Measurements from ENCODE around the gene OR52A1. TPM values are rescaled to one million over a fixed set of nuclear protein-coding genes. Genes with fewer than 3 reads are reported as not detected.

Gene OR52A1
- total and polyA plus RNA-seq, 2 of the 4 experiments (the other 2 are of a cell fraction): not detected

GRCh38 chr11:5151713-5152153 lies 2.8 kb downstream of the OR52A1 start:
- no peaks in the 10 kb centered on the region for H4K20me1 ChIP-seq (ENCODE audit: insufficient read depth, low read length)
- H3K79me1 ChIP-seq (ENCODE audit: low read depth in 1 of 2, low read length in 2 of 2): no peaks in the 10 kb centered on the region
- H2BK5ac ChIP-seq (ENCODE audit: low read depth, low read length, poor library complexity, severe bottlenecking): no peak overlapping the region
- DNase-seq (no peak), ATAC-seq (ENCODE audit: low read depth) (no peak)
- H2BK15ac ChIP-seq (ENCODE audit: low read depth, low read length): no peak overlapping the region
- ChIA-PET POLR2A (ENCODE audit: unreplicated experiment) (no interaction called here), CTCF (no interaction called here)
- no peaks in the 10 kb centered on the region for H3K4me1 ChIP-seq (ENCODE audit: control insufficient read depth, insufficient read depth, low read length)
- no peak overlapping the region for H3K27ac ChIP-seq (ENCODE audit: insufficient read depth, low read length)
- H3K9me3 ChIP-seq (ENCODE audit: control insufficient read depth, insufficient read depth, low read length): no peaks in the 10 kb centered on the region
- no peak overlapping the region for H3K56ac ChIP-seq (ENCODE audit: extremely low read depth, insufficient read depth, low read length)
- intact Hi-C loops (cut with micrococcal nuclease): no loop called here
- H4K8ac ChIP-seq (ENCODE audit: low read depth in 2 of 2, low read length in 2 of 2): no peak overlapping the region
- H3K36me3 ChIP-seq (ENCODE audit: control insufficient read depth, insufficient read depth, low read length): no peaks in the 10 kb centered on the region
- BruUV-seq (replicated peaks): no TSS peak
- H3K18ac ChIP-seq (ENCODE audit: low read depth, low read length): no peak overlapping the region
- H3K4me3 ChIP-seq (ENCODE audit: insufficient read depth, low read depth, low read length): no peak overlapping the region
- no CpG with 5 or more reads among the region's 3 CpGs for WGBS, 2 experiments (ENCODE audit: extremely low coverage in 2 of 2, insufficient read length in 1 of 2)
- H3K4me2 ChIP-seq (ENCODE audit: low read depth, low read length): no peak overlapping the region
- H4K5ac ChIP-seq (ENCODE audit: low read depth, low read length): no peak overlapping the region
- H4K91ac ChIP-seq (ENCODE audit: insufficient read depth, low read depth, low read length): no peak overlapping the region
- no peak overlapping the region for H2AK9ac ChIP-seq (replicated peaks; ENCODE audit: low read depth, low read length, poor library complexity)
- H3K27me3 ChIP-seq (ENCODE audit: control insufficient read depth, insufficient read depth, low read length): no peaks in the 10 kb centered on the region; the same call in 1 of the 2 replicates
- no peaks in the 10 kb centered on the region for H3K9me1 ChIP-seq (ENCODE audit: insufficient read depth, low read length)
- no peak overlapping the region for H2BK120ac ChIP-seq (ENCODE audit: low read depth, low read length)
- dilution Hi-C loops (cut with HindIII; ENCODE audit: low sequenced_read_pairs, unreplicated experiment): no loop called here
- H3K23ac ChIP-seq (ENCODE audit: low read depth, low read length): no peak overlapping the region
- in situ Hi-C loops (cut with MboI; ENCODE audit: low sequenced_read_pairs): no loop called here
- no peak overlapping the region for H3K9ac ChIP-seq (ENCODE audit: low read depth, low read length)
- no peak overlapping the region for H3K14ac ChIP-seq (replicated peaks; ENCODE audit: low read depth, low read length)
- no peak overlapping the region for H2AK5ac ChIP-seq (ENCODE audit: low read depth, low read length)
- no peak overlapping the region for H3K4ac ChIP-seq (ENCODE audit: low read depth, low read length)
- H2BK20ac ChIP-seq (ENCODE audit: low read depth, low read length): no peak overlapping the region
- no peak overlapping the region for H2AFZ ChIP-seq (replicated peaks; ENCODE audit: low read length, poor library complexity)
- TF ChIP-seq MXI1 (IDR thresholded peaks at IDR 0.05; ENCODE audit: borderline replicate concordance, low read depth, low read length) (no peak), USF2 (IDR thresholded peaks at IDR 0.05; ENCODE audit: low read depth, low read length) (no peak), FOS (IDR thresholded peaks at IDR 0.05; ENCODE audit: low read depth, low read length) (no peak), MAZ (IDR thresholded peaks at IDR 0.05; ENCODE audit: borderline replicate concordance, low read depth, low read length) (no peak), CHD1 (IDR thresholded peaks at IDR 0.05; ENCODE audit: low read depth, low read length) (no peak), POLR2A (IDR thresholded peaks at IDR 0.05; ENCODE audit: low read depth, low read length) (no peak), BHLHE40 (IDR thresholded peaks at IDR 0.05; ENCODE audit: low read depth, low read length) (no peak), CTCF (conservative IDR thresholded peaks at IDR 0.05; ENCODE audit: low read depth, low read length) (no peak), ELK1 (IDR thresholded peaks at IDR 0.05; ENCODE audit: borderline replicate concordance, low read depth, low read length) (no peak), RCOR1 (IDR thresholded peaks at IDR 0.05; ENCODE audit: insufficient replicate concordance, low read length) (no peak), SMC3 (IDR thresholded peaks at IDR 0.05; ENCODE audit: low read depth, low read length) (no peak), NFE2L2 (IDR thresholded peaks at IDR 0.05; ENCODE audit: low read depth, low read length) (no peak), RFX5 (IDR thresholded peaks at IDR 0.05; ENCODE audit: low read depth, low read length) (no peak), MAFK (IDR thresholded peaks at IDR 0.05; ENCODE audit: low read depth, low read length) (no peak), RAD21 (IDR thresholded peaks at IDR 0.05; ENCODE audit: low read length) (no peak), CEBPB (IDR thresholded peaks at IDR 0.05; ENCODE audit: low read depth, low read length) (no peak)
